T-helper 2 cell treated with Interferon-gamma antibody and Interleukin-4, amounts not matched to agents 5 μg/mL and 100 μg/mL, for 36 hours (primary cell): Measurements from ENCODE around the gene ADGRL3.
"Not testable (repeated sequence)": the region's sequence is repeated elsewhere in the genome, so short reads cannot be mapped to it uniquely, and the experiment has no call there.

Source experiments
- DNase-seq: peaks from one replicate; pipeline ENCODE4 v3.0.0; 2021; ENCODE audit warnings: low spot score
- H3K27ac Mint-ChIP-seq: one replicate; pipeline ENCODE4 v1.8.0; 2021; ENCODE audit warnings: mild to moderate bottlenecking, mixed read lengths
- H3K27me3 Mint-ChIP-seq: one replicate; pipeline ENCODE4 v1.8.0; 2021; ENCODE audit warnings: low read depth, mixed read lengths
- H3K36me3 Mint-ChIP-seq: one replicate; pipeline ENCODE4 v1.8.0; 2021; ENCODE audit warnings: low read depth, mixed read lengths
- H3K4me1 Mint-ChIP-seq: one replicate; pipeline ENCODE4 v1.8.0; 2021; ENCODE audit warnings: low read depth, mixed read lengths
- H3K4me3 Mint-ChIP-seq: one replicate; pipeline ENCODE4 v1.8.0; 2022; ENCODE audit warnings: mild to moderate bottlenecking, moderate library complexity, mixed read lengths
- H3K9me3 Mint-ChIP-seq: one replicate; pipeline ENCODE4 v1.8.0; 2021; ENCODE audit warnings: mixed read lengths

The ADGRL3 gene

GRCh38 chr4:61762722-61763627 lies 562.8 kb downstream of the ADGRL3 start:
- no peak for DNase-seq
- Mint-ChIP-seq H3K4me1 (no peaks in the 10 kb centered on the region), H3K4me3 (no peak overlapping the region), H3K27me3 (no peaks in the 10 kb centered on the region), H3K36me3 (no peaks in the 10 kb centered on the region), H3K27ac (no peak overlapping the region), H3K9me3 (peaks cover 36% of the 10 kb centered on the region)

GRCh38 chr4:61763682-61764081 lies 563.6 kb downstream of the ADGRL3 start:
- no peaks in the 10 kb centered on the region for H3K4me1 Mint-ChIP-seq

GRCh38 chr4:61764090-61764489 lies 564.0 kb downstream of the ADGRL3 start:
- H3K27ac Mint-ChIP-seq, H3K4me3 Mint-ChIP-seq, DNase-seq, H3K36me3 Mint-ChIP-seq, H3K27me3 Mint-ChIP-seq, H3K4me1 Mint-ChIP-seq: not testable (repeated sequence)
- H3K9me3 Mint-ChIP-seq: peaks cover 36% of the 10 kb centered on the region

More at GRCh38 chr4:61763682-61764081, 563.6 kb downstream of the ADGRL3 start:
- H3K9me3 Mint-ChIP-seq: peaks cover 38% of the 10 kb centered on the region
- H3K36me3 Mint-ChIP-seq: no peaks in the 10 kb centered on the region
- no peak overlapping the region for H3K4me3 Mint-ChIP-seq
- no peak for DNase-seq
- H3K27me3 Mint-ChIP-seq: no peaks in the 10 kb centered on the region
- H3K27ac Mint-ChIP-seq: no peak overlapping the region

GRCh38 chr4:61769444-61770167 lies 569.5 kb downstream of the ADGRL3 start:
- not testable (repeated sequence) for DNase-seq, H3K27ac Mint-ChIP-seq, H3K27me3 Mint-ChIP-seq, H3K4me3 Mint-ChIP-seq, H3K4me1 Mint-ChIP-seq, H3K36me3 Mint-ChIP-seq
- peaks cover 19% of the 10 kb centered on the region for H3K9me3 Mint-ChIP-seq

GRCh38 chr4:61770456-61770855 lies 570.3 kb downstream of the ADGRL3 start:
- no peaks in the 10 kb centered on the region for H3K27me3 Mint-ChIP-seq
- no peak for DNase-seq
- H3K27ac Mint-ChIP-seq: no peak overlapping the region
- no peak overlapping the region for H3K4me3 Mint-ChIP-seq
- peaks cover 18% of the 10 kb centered on the region for H3K9me3 Mint-ChIP-seq
- no peaks in the 10 kb centered on the region for H3K4me1 Mint-ChIP-seq
- no peaks in the 10 kb centered on the region for H3K36me3 Mint-ChIP-seq

GRCh38 chr4:61771056-61771455 lies 570.9 kb downstream of the ADGRL3 start:
- H3K27me3 Mint-ChIP-seq: no peaks in the 10 kb centered on the region
- no peak overlapping the region for H3K27ac Mint-ChIP-seq
- DNase-seq: no peak
- H3K9me3 Mint-ChIP-seq: peaks cover 12% of the 10 kb centered on the region
- H3K36me3 Mint-ChIP-seq: no peaks in the 10 kb centered on the region
- no peak overlapping the region for H3K4me3 Mint-ChIP-seq
- H3K4me1 Mint-ChIP-seq: no peaks in the 10 kb centered on the region

GRCh38 chr4:61772126-61772525 lies 572.0 kb downstream of the ADGRL3 start:
- no peak overlapping the region for H3K27ac Mint-ChIP-seq
- no peak for DNase-seq
- H3K36me3 Mint-ChIP-seq: no peaks in the 10 kb centered on the region
- H3K4me1 Mint-ChIP-seq: no peaks in the 10 kb centered on the region
- H3K27me3 Mint-ChIP-seq: no peaks in the 10 kb centered on the region
- no peak overlapping the region for H3K4me3 Mint-ChIP-seq
- peaks cover 11% of the 10 kb centered on the region for H3K9me3 Mint-ChIP-seq

- no peaks in the 10 kb centered on the region for H3K36me3 Mint-ChIP-seq
- no peak overlapping the region for H3K27ac Mint-ChIP-seq
- H3K27me3 Mint-ChIP-seq: no peaks in the 10 kb centered on the region
- H3K4me3 Mint-ChIP-seq: no peak overlapping the region
- no peaks in the 10 kb centered on the region for H3K4me1 Mint-ChIP-seq
- DNase-seq: no peak
- no peaks in the 10 kb centered on the region for H3K9me3 Mint-ChIP-seq
Observed at GRCh38 chr4:61773655-61774245, 573.6 kb downstream of the ADGRL3 start.

- Mint-ChIP-seq H3K4me3 (no peak overlapping the region), H3K27ac (no peak overlapping the region), H3K9me3 (peaks cover 10% of the 10 kb centered on the region), H3K27me3 (no peaks in the 10 kb centered on the region), H3K36me3 (no peaks in the 10 kb centered on the region), H3K4me1 (no peaks in the 10 kb centered on the region)
- no peak for DNase-seq
Observed at GRCh38 chr4:61782133-61782532, 582.0 kb downstream of the ADGRL3 start.

- no peak overlapping the region for H3K4me3 Mint-ChIP-seq
- DNase-seq: no peak
- peaks cover 11% of the 10 kb centered on the region for H3K9me3 Mint-ChIP-seq
- no peak overlapping the region for H3K27ac Mint-ChIP-seq
- no peaks in the 10 kb centered on the region for H3K27me3 Mint-ChIP-seq
- H3K4me1 Mint-ChIP-seq: no peaks in the 10 kb centered on the region
- H3K36me3 Mint-ChIP-seq: no peaks in the 10 kb centered on the region
Observed at GRCh38 chr4:61783050-61783449, 582.9 kb downstream of the ADGRL3 start.

GRCh38 chr4:61785761-61786160 lies 585.6 kb downstream of the ADGRL3 start:
- Mint-ChIP-seq H3K27me3 (no peaks in the 10 kb centered on the region), H3K4me3 (no peak overlapping the region), H3K27ac (no peak overlapping the region), H3K4me1 (no peaks in the 10 kb centered on the region), H3K36me3 (no peaks in the 10 kb centered on the region), H3K9me3 (peaks cover 11% of the 10 kb centered on the region)
- DNase-seq: no peak

- Mint-ChIP-seq H3K27me3 (no peaks in the 10 kb centered on the region), H3K36me3 (no peaks in the 10 kb centered on the region), H3K9me3 (peaks cover 14% of the 10 kb centered on the region), H3K4me3 (no peak overlapping the region), H3K4me1 (no peaks in the 10 kb centered on the region), H3K27ac (no peak overlapping the region)
- no peak for DNase-seq
Observed at GRCh38 chr4:61786211-61786610, 586.1 kb downstream of the ADGRL3 start.

GRCh38 chr4:61795998-61796397 lies 595.9 kb downstream of the ADGRL3 start:
- Mint-ChIP-seq H3K9me3 (peaks cover 18% of the 10 kb centered on the region), H3K36me3 (no peaks in the 10 kb centered on the region), H3K27me3 (no peaks in the 10 kb centered on the region), H3K4me1 (no peaks in the 10 kb centered on the region), H3K27ac (no peak overlapping the region), H3K4me3 (no peak overlapping the region)
- DNase-seq: no peak

- no peak overlapping the region for H3K4me3 Mint-ChIP-seq
- no peak for DNase-seq
- H3K4me1 Mint-ChIP-seq: no peaks in the 10 kb centered on the region
- peaks cover 21% of the 10 kb centered on the region for H3K9me3 Mint-ChIP-seq
- H3K27ac Mint-ChIP-seq: no peak overlapping the region
- H3K27me3 Mint-ChIP-seq: no peaks in the 10 kb centered on the region
- no peaks in the 10 kb centered on the region for H3K36me3 Mint-ChIP-seq
Observed at GRCh38 chr4:61799794-61800193, 599.7 kb downstream of the ADGRL3 start.
